Parathyroid adenoma (tissue), 2 donors: Measurements from ENCODE around the gene CEP164.

Experiments
- H2AFZ ChIP-seq: fragments of 300-600 bp; sonication (generic); one replicate; pipeline ENCODE4 v1.7.0; 2017; ENCODE audit warnings: antibody characterized with exemption, mild to moderate bottlenecking
- H3K27ac ChIP-seq: fragments of 300-600 bp; sonication (generic); one replicate; pipeline ENCODE4 v1.7.0; 2017
- H3K27me3 ChIP-seq: fragments of 300-600 bp; sonication (generic); one replicate; pipeline ENCODE4 v1.7.0; 2017; ENCODE audit warnings: low read length; ENCODE audit not compliant: control insufficient read depth, insufficient read depth
- H3K36me3 ChIP-seq: fragments of 300-600 bp; sonication (generic); one replicate; pipeline ENCODE4 v1.7.0; 2017; ENCODE audit warnings: low read length; ENCODE audit not compliant: control insufficient read depth, insufficient read depth
- H3K4me1 ChIP-seq: fragments of 300-600 bp; sonication (generic); one replicate; pipeline ENCODE4 v1.7.0; 2017; ENCODE audit warnings: control low read depth
- H3K4me2 ChIP-seq: fragments of 300-600 bp; sonication (generic); one replicate; pipeline ENCODE4 v1.7.0; 2017; ENCODE audit warnings: low read length
- H3K4me3 ChIP-seq: fragments of 300-600 bp; sonication (generic); one replicate; pipeline ENCODE4 v1.7.0; 2017; ENCODE audit warnings: low read depth, low read length
- H3K79me2 ChIP-seq: fragments of 300-600 bp; sonication (generic); one replicate; pipeline ENCODE4 v1.7.0; 2017; ENCODE audit warnings: control low read depth
- H3K9ac ChIP-seq: fragments of 300-600 bp; sonication (generic); one replicate; pipeline ENCODE4 v1.7.0; 2017; ENCODE audit warnings: mild to moderate bottlenecking
- H3K9me3 ChIP-seq: fragments of 300-600 bp; sonication (generic); one replicate; pipeline ENCODE4 v1.7.0; 2017; ENCODE audit warnings: low read length; ENCODE audit not compliant: control insufficient read depth
- CTCF ChIP-seq: fragments of 300-600 bp; sonication (generic); IDR thresholded peaks from one replicate; pipeline ENCODE4 v1.7.0; 2017; ENCODE audit warnings: antibody characterized with exemption, mild to moderate bottlenecking
- donor health status: primary hyperparathyroidism.

Gene CEP164

GRCh38 chr11:117412176-117412575, 84.5 kb downstream of the CEP164 start:
- no peak overlapping the region for H3K27ac ChIP-seq
- H3K4me3 ChIP-seq = no peak overlapping the region
- H3K4me1 ChIP-seq = no peaks in the 10 kb centered on the region
- no peaks in the 10 kb centered on the region for H3K27me3 ChIP-seq
- no peak overlapping the region for H2AFZ ChIP-seq
- H3K9ac ChIP-seq = no peak overlapping the region
- no peaks in the 10 kb centered on the region for H3K9me3 ChIP-seq
- no peaks in the 10 kb centered on the region for H3K79me2 ChIP-seq
- TF ChIP-seq CTCF = no peak
- H3K4me2 ChIP-seq = no peak overlapping the region
- no peaks in the 10 kb centered on the region for H3K36me3 ChIP-seq

- TF ChIP-seq CTCF = no peak
- H3K27me3 ChIP-seq = no peaks in the 10 kb centered on the region
Observed at GRCh38 chr11:117412653-117413275, 85.1 kb downstream of the CEP164 start.

GRCh38 chr11:117413616-117414015, 86.0 kb downstream of the CEP164 start:
- Histone ChIP-seq H3K4me3 (no peak overlapping the region), H3K27ac (no peak overlapping the region), H3K4me1 (no peaks in the 10 kb centered on the region), H3K27me3 (no peaks in the 10 kb centered on the region), H3K9ac (no peak overlapping the region), H3K36me3 (no peaks in the 10 kb centered on the region), H2AFZ (no peak overlapping the region), H3K4me2 (no peak overlapping the region), H3K9me3 (no peaks in the 10 kb centered on the region), H3K79me2 (no peaks in the 10 kb centered on the region)
- TF ChIP-seq CTCF = no peak

More at GRCh38 chr11:117412653-117413275, 85.1 kb downstream of the CEP164 start:
- Histone ChIP-seq H3K4me2 (no peak overlapping the region), H3K36me3 (no peaks in the 10 kb centered on the region), H3K79me2 (no peaks in the 10 kb centered on the region), H3K4me3 (no peak overlapping the region), H3K9me3 (no peaks in the 10 kb centered on the region), H3K4me1 (no peaks in the 10 kb centered on the region), H3K9ac (no peak overlapping the region), H2AFZ (no peak overlapping the region), H3K27ac (no peak overlapping the region)

- Histone ChIP-seq H2AFZ (no peak overlapping the region), H3K9ac (no peak overlapping the region), H3K27me3 (no peaks in the 10 kb centered on the region), H3K4me2 (no peak overlapping the region), H3K4me1 (no peaks in the 10 kb centered on the region), H3K4me3 (no peak overlapping the region), H3K27ac (no peak overlapping the region), H3K79me2 (no peaks in the 10 kb centered on the region), H3K36me3 (no peaks in the 10 kb centered on the region), H3K9me3 (no peaks in the 10 kb centered on the region)
- no peak for TF ChIP-seq CTCF
Observed at GRCh38 chr11:117414724-117415123, 87.1 kb downstream of the CEP164 start.

- no peak overlapping the region for H3K4me2 ChIP-seq
- H3K36me3 ChIP-seq = no peaks in the 10 kb centered on the region
- H3K27ac ChIP-seq = no peak overlapping the region
- no peak overlapping the region for H3K4me3 ChIP-seq
- TF ChIP-seq CTCF = no peak
- no peaks in the 10 kb centered on the region for H3K9me3 ChIP-seq
- no peaks in the 10 kb centered on the region for H3K27me3 ChIP-seq
- H2AFZ ChIP-seq = no peak overlapping the region
- no peaks in the 10 kb centered on the region for H3K4me1 ChIP-seq
- no peak overlapping the region for H3K9ac ChIP-seq
- no peaks in the 10 kb centered on the region for H3K79me2 ChIP-seq
Observed at GRCh38 chr11:117415358-117415896, 87.8 kb downstream of the CEP164 start.
